Neural cell (in vitro differentiated cells): ENCODE measurements around the gene NPS. TPM values are rescaled to one million over a fixed set of nuclear protein-coding genes. Genes with fewer than 3 reads are reported as not detected.

Experiments used
- H2AFZ ChIP-seq: fragments of 200-600, 300-800 bp; sonication (generic), shearing (Covaris generic); 2 replicates; pipeline ENCODE4 v1.6.0; 2014; ENCODE audit warnings: low read depth, mild to moderate bottlenecking, antibody characterized with exemption, low read length, moderate library complexity
- H3F3A ChIP-seq: fragments of 200-600 bp; shearing (Covaris generic); 2 replicates; pipeline ENCODE4 v1.6.1; 2016; ENCODE audit warnings: mild to moderate bottlenecking, moderate library complexity, mixed read lengths, antibody characterized with exemption, low read length; ENCODE audit not compliant: insufficient read depth, poor library complexity, severe bottlenecking
- H3K27ac ChIP-seq: fragments of 200-600, 300-800 bp; sonication (generic), shearing (Covaris generic); 2 replicates; pipeline ENCODE4 v1.5.1; 2014; ENCODE audit warnings: mild to moderate bottlenecking, low read length, moderate library complexity
- H3K27me3 ChIP-seq: fragments of 300-800, 200-600 bp; sonication (generic), shearing (Covaris generic); 2 replicates; pipeline ENCODE4 v1.6.0; 2014; ENCODE audit warnings: mild to moderate bottlenecking, low read depth, low read length, moderate library complexity; ENCODE audit not compliant: insufficient read depth
- H3K36me3 ChIP-seq: fragments of 300-800, 200-600 bp; sonication (generic), shearing (Covaris generic); 2 replicates; pipeline ENCODE4 v1.5.1; 2014; ENCODE audit warnings: mild to moderate bottlenecking, antibody characterized with exemption, low read length, moderate library complexity; ENCODE audit not compliant: insufficient read depth
- H3K4me2 ChIP-seq: fragments of 300-800, 200-600 bp; sonication (generic), shearing (Covaris generic); 2 replicates; pipeline ENCODE4 v1.6.0; 2014; ENCODE audit warnings: mild to moderate bottlenecking, low read length
- H3K4me3 ChIP-seq: fragments of 300-800, 200-600 bp; sonication (generic), shearing (Covaris generic); 2 replicates; pipeline ENCODE4 v1.5.1; 2014; ENCODE audit warnings: mild to moderate bottlenecking, low read length, moderate library complexity
- H3K79me2 ChIP-seq: fragments of 200-600 bp; shearing (Covaris generic); replicated peaks from 2 replicates; pipeline ENCODE4 v1.6.0; 2014; ENCODE audit warnings: mild to moderate bottlenecking, low read length, moderate library complexity; ENCODE audit not compliant: insufficient read depth
- H3K9ac ChIP-seq: fragments of 300-800, 200-600 bp; sonication (generic), shearing (Covaris generic); 2 replicates; pipeline ENCODE4 v1.6.1; 2016; ENCODE audit warnings: mild to moderate bottlenecking, low read length, mixed read lengths
- H3K9me2 ChIP-seq: fragments of 200-600 bp; shearing (Covaris generic); 2 replicates; pipeline ENCODE4 v1.6.1; 2016; ENCODE audit warnings: mild to moderate bottlenecking, low read length, mixed read lengths; ENCODE audit not compliant: insufficient read depth
- H3K9me3 ChIP-seq: fragments of 200-600, 300-800 bp; sonication (generic), shearing (Covaris generic); 2 replicates; pipeline ENCODE4 v1.6.1; 2016; ENCODE audit warnings: mild to moderate bottlenecking, mixed run types, low read length, moderate library complexity, mixed read lengths
- H4K20me1 ChIP-seq: fragments of 200-600 bp; shearing (Covaris generic); 2 replicates; pipeline ENCODE4 v1.6.1; 2016; ENCODE audit warnings: mild to moderate bottlenecking, mixed run types; ENCODE audit not compliant: insufficient read depth
- CTCF ChIP-seq: fragments of 450-650 bp; IDR thresholded peaks from 2 replicates; pipeline ENCODE4 v1.5.1; 2014; ENCODE audit warnings: antibody characterized with exemption, mild to moderate bottlenecking, moderate library complexity; ENCODE audit not compliant: poor library complexity, severe bottlenecking
- EP300 ChIP-seq: fragments of 450-650 bp; conservative IDR thresholded peaks from 2 replicates; pipeline ENCODE4 v1.6.1; 2014; ENCODE audit warnings: antibody characterized with exemption, mild to moderate bottlenecking, moderate library complexity; ENCODE audit not compliant: poor library complexity, severe bottlenecking
- EZH2 ChIP-seq: fragments of 200-600, 300-800 bp; shearing (Covaris generic), sonication (generic); IDR thresholded peaks from 2 replicates; pipeline ENCODE4 v1.6.1; 2014; ENCODE audit warnings: antibody characterized with exemption, low read length, borderline replicate concordance, mild to moderate bottlenecking; ENCODE audit not compliant: insufficient read depth, poor library complexity, severe bottlenecking
- MXI1 ChIP-seq: fragments of 450-650 bp; conservative IDR thresholded peaks from 2 replicates; pipeline ENCODE4 v1.6.1; 2014; ENCODE audit warnings: antibody characterized with exemption, mild to moderate bottlenecking; ENCODE audit not compliant: poor library complexity, severe bottlenecking
- POLR2AphosphoS5 ChIP-seq: IDR thresholded peaks from 2 replicates; pipeline ENCODE4 v1.6.1; 2012
- RAD21 ChIP-seq: fragments of 450-650 bp; conservative IDR thresholded peaks from 2 replicates; pipeline ENCODE4 v1.6.1; 2014; ENCODE audit warnings: antibody characterized with exemption, mild to moderate bottlenecking, moderate library complexity
- REST ChIP-seq: IDR thresholded peaks from 2 replicates; pipeline ENCODE4 v1.6.1; 2012; ENCODE audit warnings: borderline replicate concordance
- SMC3 ChIP-seq: fragments of 450-650 bp; conservative IDR thresholded peaks from 2 replicates; pipeline ENCODE4 v1.6.1; 2014; ENCODE audit warnings: antibody characterized with exemption, mild to moderate bottlenecking, moderate library complexity; ENCODE audit not compliant: poor library complexity
- TAF1 ChIP-seq: IDR thresholded peaks from 2 replicates; pipeline ENCODE4 v1.6.1; 2012; ENCODE audit warnings: low read depth
- polyA plus RNA-seq: library from polyadenylated mRNA; depleted of rRNA; stranded (reverse); fragments of >200 nt; gene quantifications from 2 replicates; pipeline ENCODE4 v1.2.3, GENCODE V29; 2014

Gene NPS
- polyA plus RNA-seq, 1 donor from 2014 or later: not detected

GRCh38 chr10:127564644-127565043, 15.5 kb downstream of the NPS start:
- TF ChIP-seq EP300: no peak
- no peak for TF ChIP-seq RAD21
- TF ChIP-seq MXI1: no peak
- no peak for TF ChIP-seq CTCF
- no peak for TF ChIP-seq TAF1
- TF ChIP-seq POLR2AphosphoS5: no peak
- TF ChIP-seq REST: no peak
- TF ChIP-seq SMC3: no peak
- TF ChIP-seq EZH2: no peak
- no peak overlapping the region for H2AFZ ChIP-seq
- no peak overlapping the region for H3K4me2 ChIP-seq
- no peaks in the 10 kb centered on the region for H4K20me1 ChIP-seq
- no peak overlapping the region for H3K27ac ChIP-seq
- H3F3A ChIP-seq: no peaks in the 10 kb centered on the region
- H3K79me2 ChIP-seq: no peaks in the 10 kb centered on the region
- H3K36me3 ChIP-seq: no peaks in the 10 kb centered on the region
- no peaks in the 10 kb centered on the region for H3K9me2 ChIP-seq
- H3K9me3 ChIP-seq: no peaks in the 10 kb centered on the region
- H3K9ac ChIP-seq: no peak overlapping the region
- H3K27me3 ChIP-seq: no peaks in the 10 kb centered on the region
- H3K4me3 ChIP-seq: no peak overlapping the region

- Histone ChIP-seq H3K9ac (no peak overlapping the region), H3K36me3 (no peaks in the 10 kb centered on the region), H4K20me1 (no peaks in the 10 kb centered on the region), H3K4me2 (no peak overlapping the region), H3K9me2 (no peaks in the 10 kb centered on the region), H3F3A (no peaks in the 10 kb centered on the region), H3K27me3 (no peaks in the 10 kb centered on the region), H3K9me3 (no peaks in the 10 kb centered on the region), H3K4me3 (no peak overlapping the region), H2AFZ (no peak overlapping the region), H3K27ac (no peak overlapping the region), H3K79me2 (no peaks in the 10 kb centered on the region)
- no peak for TF ChIP-seq REST
- no peak for TF ChIP-seq MXI1
- no peak for TF ChIP-seq POLR2AphosphoS5
- TF ChIP-seq EZH2: no peak
- no peak for TF ChIP-seq SMC3
- no peak for TF ChIP-seq CTCF
- TF ChIP-seq TAF1: no peak
- no peak for TF ChIP-seq RAD21
- TF ChIP-seq EP300: no peak
These were observed 16.5 kb downstream of the NPS start for GRCh38 chr10:127565583-127565982.
